Activated naive CD8-positive, alpha-beta T cell treated with anti-CD3 and anti-CD28 coated beads, Interleukin-2, amount 10 ng/mL, durations not matched to agents 7 days and 5 days (primary cell): ENCODE data around the gene BSDC1. TPM values are rescaled to one million over a fixed set of nuclear protein-coding genes. Genes with fewer than 3 reads are reported as not detected.
"Not testable (repeated sequence)": the region's sequence is repeated elsewhere in the genome, so short reads cannot be mapped to it uniquely, and the experiment has no call there.

Source experiments
- ATAC-seq: fragments of 150-1000 bp; cut with Tn5 transposase; one replicate; pipeline ENCODE4 v1.10.0; 2021; ENCODE audit warnings: low read depth, moderate library complexity
- POLR2A ChIA-PET: fragments of 350-600 bp; sonication (Branson Sonifier 250); formaldehyde crosslinking; loops from one replicate; lab custom pipeline; 2021; ENCODE audit warnings: antibody characterized with exemption; lab: Charles Lee
- DNase-seq: peaks from one replicate; pipeline ENCODE4 v3.0.0; 2021
- H3K27ac Mint-ChIP-seq: one replicate; pipeline ENCODE4 v1.8.0; 2022; ENCODE audit warnings: mild to moderate bottlenecking, mixed read lengths
- H3K27me3 Mint-ChIP-seq: one replicate; pipeline ENCODE4 v1.8.0; 2022; ENCODE audit warnings: mild to moderate bottlenecking, moderate library complexity, mixed read lengths
- H3K36me3 Mint-ChIP-seq: one replicate; pipeline ENCODE4 v1.8.0; 2021; ENCODE audit warnings: mild to moderate bottlenecking, mixed read lengths
- H3K4me1 Mint-ChIP-seq: one replicate; pipeline ENCODE4 v1.8.0; 2021; ENCODE audit warnings: mixed read lengths
- H3K4me3 Mint-ChIP-seq: one replicate; pipeline ENCODE4 v1.8.0; 2022; ENCODE audit warnings: mild to moderate bottlenecking, moderate library complexity, mixed read lengths
- H3K9me3 Mint-ChIP-seq: one replicate; pipeline ENCODE4 v1.8.0; 2021; ENCODE audit warnings: mixed read lengths
- total RNA-seq, 2 experiments: library from RNA; stranded (reverse); gene quantifications; one replicate each; pipeline ENCODE4 v1.2.3, GENCODE V29; 2021

The BSDC1 gene, protein sequence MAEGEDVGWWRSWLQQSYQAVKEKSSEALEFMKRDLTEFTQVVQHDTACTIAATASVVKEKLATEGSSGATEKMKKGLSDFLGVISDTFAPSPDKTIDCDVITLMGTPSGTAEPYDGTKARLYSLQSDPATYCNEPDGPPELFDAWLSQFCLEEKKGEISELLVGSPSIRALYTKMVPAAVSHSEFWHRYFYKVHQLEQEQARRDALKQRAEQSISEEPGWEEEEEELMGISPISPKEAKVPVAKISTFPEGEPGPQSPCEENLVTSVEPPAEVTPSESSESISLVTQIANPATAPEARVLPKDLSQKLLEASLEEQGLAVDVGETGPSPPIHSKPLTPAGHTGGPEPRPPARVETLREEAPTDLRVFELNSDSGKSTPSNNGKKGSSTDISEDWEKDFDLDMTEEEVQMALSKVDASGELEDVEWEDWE
- 10 to 100 TPM; 58.0 to 63.2 TPM for total RNA-seq

DNA sequence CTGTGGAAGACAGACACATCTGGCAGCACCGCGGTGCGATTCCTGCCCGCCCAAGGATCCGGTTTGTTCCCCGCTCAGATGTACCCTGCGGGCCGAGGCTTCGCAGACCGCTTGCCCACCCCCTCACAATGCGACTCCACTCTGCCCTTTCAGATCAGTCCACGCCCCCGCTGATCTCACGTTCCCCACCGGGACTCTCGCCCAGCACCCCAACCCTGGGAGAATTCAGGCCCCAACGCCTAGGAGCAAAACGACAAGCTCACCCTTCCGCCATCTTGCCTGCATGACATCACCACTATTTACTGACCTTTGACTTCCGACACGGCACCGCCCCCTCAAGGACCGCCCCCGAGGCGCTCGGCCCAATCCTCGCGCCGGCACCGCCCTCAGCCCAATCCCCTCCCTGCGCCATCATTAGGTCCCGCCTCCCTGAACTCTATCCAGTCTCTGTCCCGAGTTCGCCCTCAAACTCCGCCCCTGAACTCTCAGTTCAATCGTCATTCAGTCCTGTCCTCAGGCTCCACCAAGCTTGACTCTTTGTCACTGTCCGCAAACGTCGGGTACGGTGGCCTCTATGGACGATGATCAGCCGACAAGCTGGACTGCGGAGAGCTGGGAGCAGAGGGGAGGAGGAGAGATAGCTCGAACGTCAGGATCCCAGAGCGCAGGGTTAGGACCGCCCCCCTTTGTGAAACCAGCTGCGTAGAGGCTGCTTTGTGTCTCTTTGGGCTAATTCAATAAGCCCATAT lies at the start of gene BSDC1:
Gene BSDC1 (minus strand): TSS at position 301 of the 749 bp plus-strand sequence. CDS start 27 bp downstream, at position 274.
- ATAC-seq (peak; percentile 96), DNase-seq (peak; percentile 98)
- H3K4me1 Mint-ChIP-seq = peaks cover 10% of the 10 kb centered on the region
- peak within 1 kb of the TSS; percentile 99 for H3K27ac Mint-ChIP-seq
- peak within 1 kb of the TSS; percentile 100 for H3K4me3 Mint-ChIP-seq
- H3K36me3 Mint-ChIP-seq = no peaks in the 10 kb centered on the region
- POLR2A ChIA-PET = interaction anchor here (0.5 to 1.6 kb wide), 19 partner anchors 12 to 1067 kb away, joined by 3 to 10 read pairs (median 4); partner anchors contain the start of genes CCDC28B, HDAC1, KPNA6 and MARCKSL1
- H3K9me3 Mint-ChIP-seq = no peaks in the 10 kb centered on the region
- H3K27me3 Mint-ChIP-seq = peaks cover 2% of the 10 kb centered on the region

DNA sequence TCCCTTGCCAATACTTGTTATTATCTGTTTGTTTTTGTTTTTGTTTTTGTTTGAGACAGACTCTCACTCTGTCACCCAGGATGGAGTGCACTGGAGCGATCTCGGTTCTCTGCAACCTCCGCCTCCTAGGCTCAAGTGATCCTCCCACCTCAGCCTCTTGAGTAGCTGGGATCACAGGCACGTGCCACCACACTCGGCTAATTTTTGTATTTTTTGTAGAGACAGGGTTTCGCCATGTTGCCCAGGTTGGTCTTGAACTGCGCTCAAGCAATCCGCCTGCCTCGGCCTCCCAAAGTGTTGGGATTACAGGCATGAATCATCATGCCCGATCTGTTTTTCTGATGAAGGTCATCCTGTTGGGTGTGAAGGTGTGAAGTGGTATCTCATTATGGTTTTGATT lies 47.2 kb upstream of the BSDC1 start:
- ATAC-seq, H3K4me3 Mint-ChIP-seq, H3K27ac Mint-ChIP-seq, H3K36me3 Mint-ChIP-seq, POLR2A ChIA-PET, DNase-seq, H3K4me1 Mint-ChIP-seq, H3K9me3 Mint-ChIP-seq: not testable (repeated sequence)
- peaks cover 25% of the 10 kb centered on the region for H3K27me3 Mint-ChIP-seq

- H3K27ac Mint-ChIP-seq, DNase-seq, H3K4me3 Mint-ChIP-seq, POLR2A ChIA-PET, H3K36me3 Mint-ChIP-seq, H3K9me3 Mint-ChIP-seq, ATAC-seq, H3K4me1 Mint-ChIP-seq: not testable (repeated sequence)
- peaks cover 19% of the 10 kb centered on the region for H3K27me3 Mint-ChIP-seq
Measured at GRCh38 chr1:32438777-32439176, 44.5 kb upstream of the BSDC1 start.

DNA sequence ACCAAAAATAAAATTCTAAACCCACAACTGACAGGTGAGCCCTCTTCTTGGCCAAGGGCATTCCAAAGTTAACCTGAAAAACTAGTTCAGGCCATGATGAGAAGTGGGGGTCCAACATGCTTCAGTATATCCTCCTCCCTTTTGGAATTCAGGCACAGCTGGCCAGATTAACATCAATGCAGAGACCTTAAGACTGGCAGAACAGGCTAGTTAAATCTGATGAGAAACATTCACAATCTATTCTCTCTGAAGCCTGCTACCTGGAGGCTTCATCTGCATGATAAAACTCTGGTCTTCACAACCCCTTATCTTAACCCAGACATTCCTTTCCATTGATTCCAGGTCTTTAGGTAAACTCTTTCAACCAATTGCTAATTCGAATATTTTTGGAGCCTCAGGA lies 43.9 kb upstream of the BSDC1 start:
- Mint-ChIP-seq H3K36me3 (no peaks in the 10 kb centered on the region), H3K9me3 (no peaks in the 10 kb centered on the region), H3K27me3 (peaks cover 17% of the 10 kb centered on the region), H3K4me3 (no peak overlapping the region), H3K27ac (no peak overlapping the region), H3K4me1 (no peaks in the 10 kb centered on the region)
- ATAC-seq (no peak), DNase-seq (no peak)
- POLR2A ChIA-PET = no interaction called here

- Mint-ChIP-seq H3K36me3 (no peaks in the 10 kb centered on the region), H3K4me3 (no peak overlapping the region), H3K27ac (no peak overlapping the region), H3K4me1 (no peaks in the 10 kb centered on the region), H3K9me3 (no peaks in the 10 kb centered on the region), H3K27me3 (peaks cover 40% of the 10 kb centered on the region)
- POLR2A ChIA-PET = no interaction called here
- DNase-seq (no peak), ATAC-seq (no peak)
Measured at GRCh38 chr1:32431736-32432400, 37.6 kb upstream of the BSDC1 start.

DNA sequence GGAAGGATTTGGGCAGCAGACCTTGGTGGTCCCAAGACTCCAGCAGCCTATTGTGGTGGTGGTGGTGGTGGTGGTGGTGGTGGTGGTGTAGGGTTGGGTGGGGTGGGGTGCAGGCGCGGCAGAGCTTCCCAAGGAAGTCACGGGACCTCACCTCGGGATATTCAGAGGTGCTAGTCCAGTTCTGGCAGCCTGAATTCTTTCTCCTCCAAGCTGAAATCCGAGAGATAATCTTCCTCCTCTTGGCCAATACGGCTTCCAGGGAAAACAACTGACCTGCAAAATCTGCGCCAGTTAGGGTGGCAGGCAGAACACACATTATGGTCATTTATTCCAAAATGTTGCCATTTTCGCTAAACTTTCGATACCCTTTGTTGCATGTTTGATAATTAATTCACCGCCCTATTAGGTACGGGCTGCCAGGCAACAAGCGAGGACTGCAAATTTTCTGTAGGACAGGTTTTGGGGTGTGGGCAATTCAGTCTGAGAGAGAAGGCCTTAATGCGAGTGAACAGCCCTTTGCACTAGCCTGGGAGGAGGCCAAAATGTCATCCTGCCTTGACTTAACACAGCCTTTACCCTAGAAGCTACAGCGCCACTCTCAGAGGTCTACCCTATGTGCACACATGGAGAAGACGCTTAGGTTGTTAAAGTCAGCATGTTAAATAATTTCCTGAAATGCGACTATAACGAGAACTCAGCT lies 33.2 kb upstream of the BSDC1 start:
- Mint-ChIP-seq H3K4me1 (peaks cover 3% of the 10 kb centered on the region), H3K36me3 (no peaks in the 10 kb centered on the region), H3K27ac (no peak overlapping the region), H3K4me3 (no peak overlapping the region), H3K27me3 (peaks cover 62% of the 10 kb centered on the region), H3K9me3 (no peaks in the 10 kb centered on the region)
- POLR2A ChIA-PET = no interaction called here
- DNase-seq (no peak), ATAC-seq (no peak)

DNA sequence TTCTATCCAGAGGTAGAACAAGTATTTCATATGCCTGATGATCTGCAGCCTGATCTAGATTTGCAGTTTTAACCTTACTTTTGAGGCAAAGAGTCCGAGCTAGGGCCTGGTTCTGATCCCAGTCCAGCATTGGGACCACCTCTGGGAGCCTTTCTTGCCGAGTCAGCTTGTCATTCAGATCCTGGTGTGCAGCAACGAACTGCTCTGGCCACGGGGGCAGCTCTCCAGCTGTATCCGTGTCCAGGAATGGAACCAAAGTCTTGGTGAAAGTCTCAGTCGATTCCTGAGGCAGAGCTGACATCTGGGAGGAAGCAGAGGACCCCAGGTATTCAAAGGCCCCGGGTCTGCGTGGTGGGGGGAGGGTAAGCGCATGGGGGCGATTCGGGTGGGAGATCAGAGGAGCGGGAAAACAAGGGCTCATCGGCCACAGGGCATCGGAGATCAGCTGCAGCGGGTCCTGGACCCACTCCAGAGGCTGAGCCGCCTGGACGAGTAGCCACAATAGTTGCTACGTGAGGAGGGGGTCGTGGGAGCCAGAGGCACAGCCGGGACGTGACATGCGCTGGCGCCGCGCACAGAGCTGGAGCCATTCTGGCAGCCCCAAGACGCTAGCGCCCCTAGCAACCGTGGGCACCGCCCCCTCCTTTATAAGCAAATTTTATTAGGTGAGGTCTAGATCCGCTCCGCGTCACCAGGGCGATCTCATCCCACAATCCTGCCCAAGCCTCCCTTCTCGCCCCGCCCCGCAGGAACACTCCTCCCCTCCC lies 32.4 kb upstream of the BSDC1 start:
- H3K27me3 Mint-ChIP-seq = peaks cover 58% of the 10 kb centered on the region
- no peak overlapping the region for H3K27ac Mint-ChIP-seq
- ATAC-seq (no peak), DNase-seq (no peak)
- H3K4me3 Mint-ChIP-seq = no peak overlapping the region
- H3K4me1 Mint-ChIP-seq = peaks cover 3% of the 10 kb centered on the region
- no peaks in the 10 kb centered on the region for H3K36me3 Mint-ChIP-seq
- POLR2A ChIA-PET = no interaction called here
- no peaks in the 10 kb centered on the region for H3K9me3 Mint-ChIP-seq

DNA sequence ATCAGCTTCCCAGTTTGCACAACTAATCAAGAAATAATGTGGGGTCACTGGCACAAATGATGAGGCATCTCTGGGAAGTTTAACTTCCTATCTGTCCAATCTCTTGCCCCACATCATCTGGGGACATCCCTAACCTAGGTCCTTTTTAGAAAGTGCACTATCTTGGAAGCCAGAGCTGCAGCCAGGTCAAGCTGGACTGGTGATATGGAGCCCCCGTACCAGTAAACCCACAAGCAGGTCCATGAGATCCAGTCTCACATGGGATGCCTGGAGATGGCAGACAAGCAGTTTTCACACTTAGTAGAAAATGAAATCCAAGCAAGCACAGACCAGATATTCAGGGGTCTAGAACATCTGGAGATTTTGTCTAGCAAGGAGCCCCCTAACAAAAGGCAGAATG lies 27.5 kb upstream of the BSDC1 start:
- Mint-ChIP-seq H3K27me3 (peaks cover 28% of the 10 kb centered on the region), H3K9me3 (no peaks in the 10 kb centered on the region), H3K36me3 (no peaks in the 10 kb centered on the region), H3K27ac (no peak overlapping the region), H3K4me1 (peaks cover 3% of the 10 kb centered on the region), H3K4me3 (no peak overlapping the region)
- ATAC-seq (no peak), DNase-seq (no peak)
- POLR2A ChIA-PET = no interaction called here

- Mint-ChIP-seq H3K9me3 (no peaks in the 10 kb centered on the region), H3K27ac (no peak overlapping the region), H3K4me1 (peaks cover 3% of the 10 kb centered on the region), H3K4me3 (no peak overlapping the region), H3K36me3 (no peaks in the 10 kb centered on the region), H3K27me3 (peaks cover 21% of the 10 kb centered on the region)
- ATAC-seq (no peak), DNase-seq (no peak)
- POLR2A ChIA-PET = no interaction called here
Measured at GRCh38 chr1:32414186-32414886, 20.1 kb upstream of the BSDC1 start.

GRCh38 chr1:32413507-32414185 lies 19.4 kb upstream of the BSDC1 start:
- Mint-ChIP-seq H3K4me3 (no peak overlapping the region), H3K9me3 (no peaks in the 10 kb centered on the region), H3K27ac (no peak overlapping the region), H3K4me1 (peaks cover 3% of the 10 kb centered on the region), H3K27me3 (peaks cover 22% of the 10 kb centered on the region), H3K36me3 (no peaks in the 10 kb centered on the region)
- POLR2A ChIA-PET = no interaction called here
- ATAC-seq (peak; percentile 78), DNase-seq (peak; percentile 47)

DNA sequence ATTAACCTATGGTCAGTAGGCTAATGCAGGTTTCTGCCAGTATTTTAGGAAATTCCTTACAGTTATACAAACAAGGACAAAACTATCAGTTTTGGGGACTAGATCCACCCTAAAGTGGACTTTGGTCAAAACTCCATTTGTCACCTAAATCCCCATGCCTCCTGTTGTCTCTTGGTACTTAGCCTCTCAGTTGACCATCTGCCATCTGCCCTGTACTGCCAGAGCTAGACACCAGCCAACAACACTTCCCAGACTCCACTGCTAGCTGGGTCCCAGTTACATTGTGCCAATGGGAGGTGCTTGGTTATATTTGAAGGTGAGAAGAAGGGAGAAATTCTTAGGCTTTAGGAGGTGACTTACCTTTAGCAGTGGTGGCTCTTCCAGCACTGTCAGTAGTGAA lies 17.0 kb upstream of the BSDC1 start:
- H3K4me3 Mint-ChIP-seq = no peak overlapping the region
- ATAC-seq = no peak
- H3K9me3 Mint-ChIP-seq = no peaks in the 10 kb centered on the region
- H3K27me3 Mint-ChIP-seq = peaks cover 18% of the 10 kb centered on the region
- H3K4me1 Mint-ChIP-seq = peaks cover 3% of the 10 kb centered on the region
- H3K27ac Mint-ChIP-seq = no peak overlapping the region
- no peak for DNase-seq
- POLR2A ChIA-PET = interaction anchor here (0.8 to 1.3 kb wide), 2 partner anchors 9 to 361 kb away, joined by 4 read pairs; no protein-coding TSS in a partner anchor
- H3K36me3 Mint-ChIP-seq = no peaks in the 10 kb centered on the region
